Measurements from ENCODE around the gene SET.

Gene SET

DNA sequence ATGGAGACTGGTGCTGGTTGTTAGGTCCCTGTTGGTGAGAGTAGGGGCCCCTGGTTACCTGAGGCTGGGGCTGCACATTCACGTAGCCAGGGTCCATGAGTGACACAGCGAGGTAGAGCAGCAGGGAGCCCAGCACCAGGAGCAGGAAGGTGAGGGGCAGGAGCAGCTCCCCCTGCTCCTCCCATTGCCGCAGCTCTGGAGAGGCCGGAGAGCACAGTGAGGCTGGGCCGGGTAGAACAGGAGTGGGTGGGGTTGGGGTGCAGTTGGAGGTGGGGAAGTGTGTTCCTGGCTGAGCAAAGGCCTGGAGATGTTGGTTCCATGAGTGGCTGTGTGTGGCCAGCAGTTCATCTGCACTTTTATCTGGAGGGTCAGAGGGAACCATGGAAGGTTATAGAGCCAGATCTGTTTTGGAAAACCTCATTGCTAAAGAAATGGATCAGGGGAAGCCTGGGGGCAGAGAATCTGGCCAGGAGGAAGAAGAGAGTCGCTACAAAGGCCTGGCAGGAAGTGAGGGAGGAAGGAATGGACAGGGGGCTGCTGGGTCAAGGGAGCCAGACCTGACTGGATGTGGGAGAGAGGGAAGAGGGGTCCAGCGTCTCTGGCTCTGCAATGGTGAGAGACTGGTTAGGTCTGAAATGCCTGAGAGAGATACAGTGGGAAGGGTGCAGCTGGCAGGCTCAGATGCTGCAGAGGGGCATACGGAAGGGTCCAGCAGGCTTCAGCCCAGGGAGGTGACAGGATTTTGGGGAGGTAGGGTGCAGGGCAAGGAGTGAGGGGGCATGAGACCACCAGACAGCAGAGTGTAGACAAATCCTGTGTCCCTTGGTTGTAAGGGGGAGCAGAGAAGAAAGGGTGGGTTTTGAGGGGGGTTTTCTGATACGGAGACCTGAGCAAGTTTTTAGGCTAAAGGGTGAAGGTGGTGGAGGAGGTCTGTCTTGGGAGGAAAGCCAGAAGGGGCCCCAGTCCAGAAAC, 33.6 kb downstream of the SET start:
- H3K4me1 ChIP-seq (ENCODE audit: insufficient read depth, low read length): no peaks in the 10 kb centered on the region
- peaks cover 14% of the 10 kb centered on the region for H3K36me3 ChIP-seq (ENCODE audit: insufficient read depth, low read length)
- no peak overlapping the region for H2AFZ ChIP-seq (ENCODE audit: low read depth, low read length)
- H3K4me3 ChIP-seq (ENCODE audit: low read length): no peak overlapping the region
- no peaks in the 10 kb centered on the region for H3K27me3 ChIP-seq (ENCODE audit: insufficient read depth, low read length)
- H3K9me3 ChIP-seq (ENCODE audit: low read length): no peaks in the 10 kb centered on the region

DNA sequence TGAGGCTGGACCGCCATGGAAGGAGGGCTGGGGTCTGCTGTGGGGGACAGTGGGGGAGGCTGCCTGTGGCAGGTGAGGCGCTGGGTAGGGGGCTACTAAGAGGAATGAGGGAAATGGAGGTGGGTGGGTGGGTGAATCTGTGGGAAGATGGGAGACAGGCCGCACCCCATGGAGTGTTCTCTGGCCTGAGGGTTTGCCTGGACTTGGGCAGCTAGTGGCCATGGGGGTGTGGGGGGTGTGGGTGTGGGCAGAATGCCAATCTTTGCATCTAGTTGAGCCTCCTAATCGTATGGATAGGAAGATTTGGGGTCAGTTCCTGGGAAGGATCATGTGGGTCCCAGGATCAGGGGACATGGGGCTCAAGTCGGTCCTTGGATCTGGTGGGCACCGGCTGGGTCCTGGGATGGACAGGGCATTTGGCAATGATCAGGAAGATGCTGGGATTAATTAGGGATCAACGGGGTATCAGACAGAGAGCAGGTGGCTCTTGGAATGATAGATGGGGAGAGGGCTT, 34.4 kb downstream of the SET start:
- Histone ChIP-seq H3K4me3 (ENCODE audit: low read length) (peak overlapping the region; percentile 26), H3K27me3 (ENCODE audit: insufficient read depth, low read length) (no peaks in the 10 kb centered on the region), H2AFZ (ENCODE audit: low read depth, low read length) (peak overlapping the region; percentile 24), H3K36me3 (ENCODE audit: insufficient read depth, low read length) (peaks cover 11% of the 10 kb centered on the region), H3K4me1 (ENCODE audit: insufficient read depth, low read length) (no peaks in the 10 kb centered on the region), H3K9me3 (ENCODE audit: low read length) (no peaks in the 10 kb centered on the region)

DNA sequence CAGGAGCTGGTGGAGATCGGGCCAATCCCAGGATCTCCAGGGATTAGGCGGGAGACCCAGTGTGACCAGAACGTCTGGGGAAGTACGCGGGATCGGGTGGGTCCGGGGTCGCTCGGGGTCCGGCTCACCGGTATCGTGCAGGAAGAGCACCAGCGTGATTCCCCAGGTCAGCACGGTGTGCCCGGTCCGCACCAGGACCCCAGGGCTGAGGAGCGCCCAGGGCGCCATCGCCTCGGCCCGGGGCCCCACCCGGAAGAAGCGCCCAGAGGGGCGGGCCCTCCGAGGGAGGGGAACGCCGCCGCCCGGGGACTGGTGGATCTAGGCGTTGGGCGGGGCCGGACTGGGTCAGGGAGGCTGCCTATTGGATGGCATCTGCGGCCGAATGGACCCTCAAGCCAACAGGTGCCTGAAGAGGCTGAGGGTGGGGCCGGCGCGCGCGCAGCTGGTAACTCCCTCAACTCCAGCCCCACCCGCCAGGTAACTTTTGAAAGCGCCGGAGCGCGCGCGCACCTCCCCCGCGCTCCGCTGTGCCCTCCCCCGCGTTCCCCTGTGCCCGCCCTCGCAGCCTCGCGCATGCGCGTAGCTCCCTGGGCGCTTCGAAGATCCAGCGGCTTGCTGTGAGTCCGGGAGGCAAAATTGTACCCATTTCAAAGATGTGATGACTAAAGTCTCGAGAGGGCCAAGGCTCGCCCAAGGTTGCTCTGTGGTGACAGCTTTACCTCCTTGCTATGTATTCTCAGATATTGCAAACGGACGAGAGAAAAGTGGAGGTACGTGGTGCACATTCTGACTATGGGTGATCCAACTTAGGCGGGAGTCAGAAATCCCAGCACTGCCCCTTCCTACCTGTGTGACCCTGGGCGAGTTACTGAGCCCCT, 35.1 kb downstream of the SET start, which contains the start of gene ZDHHC12:
TSS of gene ZDHHC12 (minus strand) at position 262 of the 878 bp plus-strand sequence. CDS start at position 228, 34 bp downstream.
- Histone ChIP-seq H3K36me3 (ENCODE audit: insufficient read depth, low read length) (peaks cover 11% of the 10 kb centered on the region), H3K4me3 (ENCODE audit: low read length) (peak within 1 kb of the TSS; percentile 26), H3K9me3 (ENCODE audit: low read length) (no peaks in the 10 kb centered on the region), H2AFZ (ENCODE audit: low read depth, low read length) (peak within 1 kb of the TSS; percentile 24), H3K4me1 (ENCODE audit: insufficient read depth, low read length) (no peaks in the 10 kb centered on the region), H3K27me3 (ENCODE audit: insufficient read depth, low read length) (no peaks in the 10 kb centered on the region)

- no peaks in the 10 kb centered on the region for H3K4me1 ChIP-seq (ENCODE audit: insufficient read depth, low read length)
- H3K36me3 ChIP-seq (ENCODE audit: insufficient read depth, low read length): peaks cover 7% of the 10 kb centered on the region
- no peaks in the 10 kb centered on the region for H3K9me3 ChIP-seq (ENCODE audit: low read length)
- no peaks in the 10 kb centered on the region for H3K27me3 ChIP-seq (ENCODE audit: insufficient read depth, low read length)
- H2AFZ ChIP-seq (ENCODE audit: low read depth, low read length): no peak overlapping the region
- H3K4me3 ChIP-seq (ENCODE audit: low read length): peak overlapping the region; percentile 26
These were observed 35.8 kb downstream of the SET start for GRCh38 chr9:128724744-128725211.

DNA sequence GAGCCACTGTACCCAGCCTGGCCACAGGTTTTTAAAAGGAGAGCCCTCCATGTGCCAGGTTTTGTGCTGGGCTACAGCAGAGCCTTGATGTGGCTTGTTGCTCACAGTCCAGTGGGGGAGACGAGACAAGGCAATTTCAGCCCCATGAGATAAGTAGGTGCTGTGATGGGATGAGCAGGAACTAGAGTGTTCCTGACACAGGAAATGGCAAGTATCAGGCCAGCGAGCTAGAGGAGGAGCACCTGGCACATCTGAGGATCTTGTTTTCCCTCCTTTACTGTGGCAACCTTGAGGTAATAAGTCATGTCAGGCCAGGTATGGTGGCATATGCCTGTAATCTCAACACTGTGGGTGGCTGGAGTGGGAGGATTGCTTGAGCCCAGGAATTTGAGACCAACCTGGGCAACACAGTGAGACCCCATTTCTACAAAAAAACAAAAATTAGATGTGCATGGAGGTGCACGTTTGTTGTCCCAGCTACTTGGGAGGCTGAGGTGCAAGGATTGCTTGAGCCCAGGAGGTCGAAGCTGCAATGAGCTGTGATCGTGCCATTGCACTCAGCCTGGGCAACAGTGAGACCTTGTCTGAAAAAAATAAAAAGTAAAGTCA, 38.7 kb downstream of the SET start:
- no peaks in the 10 kb centered on the region for H3K9me3 ChIP-seq (ENCODE audit: low read length)
- no peaks in the 10 kb centered on the region for H3K27me3 ChIP-seq (ENCODE audit: insufficient read depth, low read length)
- no peak overlapping the region for H3K4me3 ChIP-seq (ENCODE audit: low read length)
- H3K4me1 ChIP-seq (ENCODE audit: insufficient read depth, low read length): no peaks in the 10 kb centered on the region
- no peak overlapping the region for H2AFZ ChIP-seq (ENCODE audit: low read depth, low read length)
- H3K36me3 ChIP-seq (ENCODE audit: insufficient read depth, low read length): peaks cover 8% of the 10 kb centered on the region

DNA sequence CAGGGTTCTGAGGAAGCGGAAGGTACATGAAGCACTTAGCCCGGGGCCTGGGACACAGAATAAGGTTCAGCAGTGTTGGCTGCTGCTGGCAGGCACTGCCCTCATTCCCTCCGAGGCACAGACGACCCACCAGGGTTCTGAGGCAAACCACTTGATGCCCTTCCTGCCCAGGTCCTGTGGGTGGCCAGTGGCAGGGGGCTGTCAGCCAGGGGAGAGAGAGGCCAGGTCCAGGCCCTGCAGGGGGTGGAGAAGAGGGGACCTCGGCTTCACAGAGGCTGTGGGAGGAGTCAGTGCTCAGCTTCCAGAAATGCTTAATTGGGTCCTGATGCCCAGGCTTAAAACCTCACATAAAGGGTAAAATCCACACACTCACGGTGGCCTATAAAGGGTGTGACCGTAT, 39.3 kb downstream of the SET start:
- Histone ChIP-seq H3K4me1 (ENCODE audit: insufficient read depth, low read length) (no peaks in the 10 kb centered on the region), H3K9me3 (ENCODE audit: low read length) (no peaks in the 10 kb centered on the region), H3K36me3 (ENCODE audit: insufficient read depth, low read length) (peaks cover 8% of the 10 kb centered on the region), H3K4me3 (ENCODE audit: low read length) (no peak overlapping the region), H3K27me3 (ENCODE audit: insufficient read depth, low read length) (no peaks in the 10 kb centered on the region), H2AFZ (ENCODE audit: low read depth, low read length) (no peak overlapping the region)

GRCh38 chr9:128729302-128729701, 40.3 kb downstream of the SET start:
- no peak overlapping the region for H3K4me3 ChIP-seq (ENCODE audit: low read length)
- no peaks in the 10 kb centered on the region for H3K4me1 ChIP-seq (ENCODE audit: insufficient read depth, low read length)
- no peaks in the 10 kb centered on the region for H3K9me3 ChIP-seq (ENCODE audit: low read length)
- H2AFZ ChIP-seq (ENCODE audit: low read depth, low read length): no peak overlapping the region
- peaks cover 10% of the 10 kb centered on the region for H3K36me3 ChIP-seq (ENCODE audit: insufficient read depth, low read length)
- H3K27me3 ChIP-seq (ENCODE audit: insufficient read depth, low read length): no peaks in the 10 kb centered on the region

DNA sequence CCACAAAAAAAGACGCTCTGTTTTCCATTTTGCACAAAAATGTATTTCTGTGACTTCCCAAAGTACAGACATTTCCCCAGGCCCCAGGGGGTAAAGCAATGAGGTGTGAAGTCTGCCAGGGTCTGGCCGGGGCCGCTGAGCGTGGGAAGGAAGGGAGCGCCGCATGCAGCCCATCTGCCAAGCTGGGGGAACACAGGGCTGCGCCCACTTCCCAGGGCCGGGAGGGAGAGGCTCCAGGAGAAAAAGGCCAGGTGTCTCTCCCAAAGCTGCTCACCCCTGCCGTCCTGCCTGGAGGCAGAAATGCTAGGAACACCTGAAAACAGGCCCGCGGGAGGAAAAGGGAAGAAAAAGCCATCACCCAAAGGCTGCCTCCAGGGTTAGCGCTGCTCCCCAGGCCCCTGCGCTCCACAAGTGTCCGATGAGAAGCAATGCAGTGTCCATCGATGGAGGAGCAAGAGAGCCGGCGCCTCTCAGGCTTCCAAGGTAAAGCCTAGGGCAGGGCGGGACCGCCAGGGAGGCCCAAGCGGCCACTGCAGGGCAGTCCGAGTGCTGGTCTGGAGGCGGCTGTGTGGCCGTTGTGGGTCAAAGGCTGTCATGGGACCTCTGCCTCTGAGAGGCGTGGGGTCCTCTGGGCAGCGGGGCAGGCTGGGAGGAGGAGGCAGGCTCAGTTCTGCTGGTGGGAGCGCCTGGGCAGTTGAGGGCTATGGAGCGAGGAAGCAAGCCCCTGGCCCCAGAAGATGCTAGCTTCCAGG, 40.9 kb downstream of the SET start:
- H3K36me3 ChIP-seq (ENCODE audit: insufficient read depth, low read length): peaks cover 16% of the 10 kb centered on the region
- no peaks in the 10 kb centered on the region for H3K4me1 ChIP-seq (ENCODE audit: insufficient read depth, low read length)
- no peak overlapping the region for H3K4me3 ChIP-seq (ENCODE audit: low read length)
- no peaks in the 10 kb centered on the region for H3K9me3 ChIP-seq (ENCODE audit: low read length)
- H2AFZ ChIP-seq (ENCODE audit: low read depth, low read length): no peak overlapping the region
- no peaks in the 10 kb centered on the region for H3K27me3 ChIP-seq (ENCODE audit: insufficient read depth, low read length)

- no peaks in the 10 kb centered on the region for H3K9me3 ChIP-seq (ENCODE audit: low read length)
- no peak overlapping the region for H2AFZ ChIP-seq (ENCODE audit: low read depth, low read length)
- H3K27me3 ChIP-seq (ENCODE audit: insufficient read depth, low read length): no peaks in the 10 kb centered on the region
- peaks cover 21% of the 10 kb centered on the region for H3K36me3 ChIP-seq (ENCODE audit: insufficient read depth, low read length)
- H3K4me3 ChIP-seq (ENCODE audit: low read length): no peak overlapping the region
- no peaks in the 10 kb centered on the region for H3K4me1 ChIP-seq (ENCODE audit: insufficient read depth, low read length)
These were observed 42.1 kb downstream of the SET start for GRCh38 chr9:128731093-128731492.

- Histone ChIP-seq H2AFZ (ENCODE audit: low read depth, low read length) (no peak overlapping the region), H3K36me3 (ENCODE audit: insufficient read depth, low read length) (peaks cover 21% of the 10 kb centered on the region), H3K9me3 (ENCODE audit: low read length) (no peaks in the 10 kb centered on the region), H3K4me3 (ENCODE audit: low read length) (no peak overlapping the region), H3K27me3 (ENCODE audit: insufficient read depth, low read length) (no peaks in the 10 kb centered on the region), H3K4me1 (ENCODE audit: insufficient read depth, low read length) (no peaks in the 10 kb centered on the region)
These were observed 42.7 kb downstream of the SET start for GRCh38 chr9:128731691-128732090.

DNA sequence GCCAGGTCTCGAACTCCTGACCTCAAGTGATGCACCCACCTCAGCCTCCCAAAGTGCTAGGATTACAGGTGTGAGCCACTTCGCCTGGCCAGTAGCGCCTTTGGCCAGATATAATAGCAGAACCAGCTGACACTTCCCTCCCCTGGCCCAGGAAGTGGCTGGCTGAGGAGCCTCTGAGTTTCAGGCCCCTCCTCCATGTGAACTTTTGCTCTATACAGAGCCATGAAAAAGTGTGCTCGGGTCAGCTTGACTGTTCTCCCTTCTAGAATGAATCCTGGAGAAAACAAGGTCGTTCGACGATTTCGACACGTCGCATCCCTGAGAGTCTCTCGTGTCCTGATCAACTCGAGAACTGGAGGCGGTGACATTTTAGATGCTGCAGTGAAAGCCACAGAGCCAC, 43.6 kb downstream of the SET start:
- no peaks in the 10 kb centered on the region for H3K27me3 ChIP-seq (ENCODE audit: insufficient read depth, low read length)

DNA sequence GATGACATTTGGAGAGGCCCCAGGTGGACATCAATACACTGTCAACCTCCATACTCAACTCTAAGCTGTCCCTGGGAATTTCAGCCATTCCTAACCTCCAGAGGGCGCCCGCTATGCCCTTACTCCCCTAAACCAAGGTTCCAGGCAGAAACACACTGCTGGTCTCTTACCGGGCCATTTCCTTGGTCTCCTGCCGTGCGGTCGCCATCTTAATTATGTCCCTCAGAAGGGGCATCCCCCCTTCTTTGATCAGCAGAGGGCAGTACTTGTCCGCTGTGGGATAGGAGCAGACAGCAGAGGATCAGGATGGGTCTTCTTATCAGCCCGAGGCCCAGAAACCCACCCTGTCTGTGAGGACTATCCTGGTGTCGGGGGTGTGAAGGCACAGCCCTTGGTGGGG, 44.2 kb downstream of the SET start:
- Histone ChIP-seq H3K4me3 (ENCODE audit: low read length) (no peak overlapping the region), H3K4me1 (ENCODE audit: insufficient read depth, low read length) (no peaks in the 10 kb centered on the region), H3K27me3 (ENCODE audit: insufficient read depth, low read length) (no peaks in the 10 kb centered on the region), H2AFZ (ENCODE audit: low read depth, low read length) (no peak overlapping the region), H3K9me3 (ENCODE audit: low read length) (no peaks in the 10 kb centered on the region), H3K36me3 (ENCODE audit: insufficient read depth, low read length) (peaks cover 26% of the 10 kb centered on the region)

More for the DNA sequence above, 43.6 kb downstream of the SET start:
- Histone ChIP-seq H3K36me3 (ENCODE audit: insufficient read depth, low read length) (peaks cover 26% of the 10 kb centered on the region), H3K4me1 (ENCODE audit: insufficient read depth, low read length) (no peaks in the 10 kb centered on the region), H2AFZ (ENCODE audit: low read depth, low read length) (no peak overlapping the region), H3K4me3 (ENCODE audit: low read length) (no peak overlapping the region), H3K9me3 (ENCODE audit: low read length) (no peaks in the 10 kb centered on the region)
